Testis (tissue), 2 donors: ENCODE data around the gene ORMDL3.

Experiments
- CTCF ChIP-seq, 3 experiments: fragments of 450-650 bp in 2 of 3; fragments of 200-600 bp in 1 of 3; sonication (generic) in 1 of 3; IDR thresholded peaks; one replicate each; pipeline ENCODE4 v1.5.1; 2016 to 2019; ENCODE audit warnings: antibody characterized with exemption in 3 of 3, mild to moderate bottlenecking in 2 of 3, moderate library complexity in 1 of 3
- POLR2A ChIP-seq: fragments of 450-650 bp; IDR thresholded peaks from one replicate; pipeline ENCODE4 v1.6.1; 2017; ENCODE audit warnings: antibody characterized with exemption, mild to moderate bottlenecking, moderate library complexity

GRCh38 chr17:39920218-39921210 is 6.9 kb downstream of the ORMDL3 start:
- TF ChIP-seq CTCF (IDR thresholded peaks at IDR 0.05) (no peak), POLR2A (no peak)
